ENCODE measurements around the gene PLLP. TPM values are rescaled to one million over a fixed set of nuclear protein-coding genes. Genes with fewer than 3 reads are reported as not detected.

PLLP gene
- total and polyA plus RNA-seq, 2 experiments from 2014 or later, result 1.3 to 6.1 TPM

DNA sequence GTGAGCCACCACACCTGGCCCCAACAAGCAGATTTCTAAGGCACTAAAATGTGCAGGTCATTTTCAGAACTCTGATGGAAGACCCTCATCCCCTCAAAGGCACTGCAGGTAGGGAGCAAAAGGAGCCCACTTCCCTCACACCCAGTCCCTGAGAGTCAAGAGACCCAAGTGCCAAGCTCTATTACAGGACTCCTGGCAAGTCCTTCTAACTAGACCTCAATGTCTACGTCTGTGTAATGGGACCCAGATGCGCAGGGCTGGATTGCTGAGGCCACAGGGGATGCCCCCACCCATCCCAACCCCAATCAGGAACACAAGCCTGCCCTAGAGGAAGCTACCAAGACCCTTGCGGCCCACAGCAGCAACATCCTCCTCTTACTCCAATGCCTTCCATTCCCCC, 2.7 kb downstream of the PLLP start (continued):
- TF ChIP-seq, protein P1, sequence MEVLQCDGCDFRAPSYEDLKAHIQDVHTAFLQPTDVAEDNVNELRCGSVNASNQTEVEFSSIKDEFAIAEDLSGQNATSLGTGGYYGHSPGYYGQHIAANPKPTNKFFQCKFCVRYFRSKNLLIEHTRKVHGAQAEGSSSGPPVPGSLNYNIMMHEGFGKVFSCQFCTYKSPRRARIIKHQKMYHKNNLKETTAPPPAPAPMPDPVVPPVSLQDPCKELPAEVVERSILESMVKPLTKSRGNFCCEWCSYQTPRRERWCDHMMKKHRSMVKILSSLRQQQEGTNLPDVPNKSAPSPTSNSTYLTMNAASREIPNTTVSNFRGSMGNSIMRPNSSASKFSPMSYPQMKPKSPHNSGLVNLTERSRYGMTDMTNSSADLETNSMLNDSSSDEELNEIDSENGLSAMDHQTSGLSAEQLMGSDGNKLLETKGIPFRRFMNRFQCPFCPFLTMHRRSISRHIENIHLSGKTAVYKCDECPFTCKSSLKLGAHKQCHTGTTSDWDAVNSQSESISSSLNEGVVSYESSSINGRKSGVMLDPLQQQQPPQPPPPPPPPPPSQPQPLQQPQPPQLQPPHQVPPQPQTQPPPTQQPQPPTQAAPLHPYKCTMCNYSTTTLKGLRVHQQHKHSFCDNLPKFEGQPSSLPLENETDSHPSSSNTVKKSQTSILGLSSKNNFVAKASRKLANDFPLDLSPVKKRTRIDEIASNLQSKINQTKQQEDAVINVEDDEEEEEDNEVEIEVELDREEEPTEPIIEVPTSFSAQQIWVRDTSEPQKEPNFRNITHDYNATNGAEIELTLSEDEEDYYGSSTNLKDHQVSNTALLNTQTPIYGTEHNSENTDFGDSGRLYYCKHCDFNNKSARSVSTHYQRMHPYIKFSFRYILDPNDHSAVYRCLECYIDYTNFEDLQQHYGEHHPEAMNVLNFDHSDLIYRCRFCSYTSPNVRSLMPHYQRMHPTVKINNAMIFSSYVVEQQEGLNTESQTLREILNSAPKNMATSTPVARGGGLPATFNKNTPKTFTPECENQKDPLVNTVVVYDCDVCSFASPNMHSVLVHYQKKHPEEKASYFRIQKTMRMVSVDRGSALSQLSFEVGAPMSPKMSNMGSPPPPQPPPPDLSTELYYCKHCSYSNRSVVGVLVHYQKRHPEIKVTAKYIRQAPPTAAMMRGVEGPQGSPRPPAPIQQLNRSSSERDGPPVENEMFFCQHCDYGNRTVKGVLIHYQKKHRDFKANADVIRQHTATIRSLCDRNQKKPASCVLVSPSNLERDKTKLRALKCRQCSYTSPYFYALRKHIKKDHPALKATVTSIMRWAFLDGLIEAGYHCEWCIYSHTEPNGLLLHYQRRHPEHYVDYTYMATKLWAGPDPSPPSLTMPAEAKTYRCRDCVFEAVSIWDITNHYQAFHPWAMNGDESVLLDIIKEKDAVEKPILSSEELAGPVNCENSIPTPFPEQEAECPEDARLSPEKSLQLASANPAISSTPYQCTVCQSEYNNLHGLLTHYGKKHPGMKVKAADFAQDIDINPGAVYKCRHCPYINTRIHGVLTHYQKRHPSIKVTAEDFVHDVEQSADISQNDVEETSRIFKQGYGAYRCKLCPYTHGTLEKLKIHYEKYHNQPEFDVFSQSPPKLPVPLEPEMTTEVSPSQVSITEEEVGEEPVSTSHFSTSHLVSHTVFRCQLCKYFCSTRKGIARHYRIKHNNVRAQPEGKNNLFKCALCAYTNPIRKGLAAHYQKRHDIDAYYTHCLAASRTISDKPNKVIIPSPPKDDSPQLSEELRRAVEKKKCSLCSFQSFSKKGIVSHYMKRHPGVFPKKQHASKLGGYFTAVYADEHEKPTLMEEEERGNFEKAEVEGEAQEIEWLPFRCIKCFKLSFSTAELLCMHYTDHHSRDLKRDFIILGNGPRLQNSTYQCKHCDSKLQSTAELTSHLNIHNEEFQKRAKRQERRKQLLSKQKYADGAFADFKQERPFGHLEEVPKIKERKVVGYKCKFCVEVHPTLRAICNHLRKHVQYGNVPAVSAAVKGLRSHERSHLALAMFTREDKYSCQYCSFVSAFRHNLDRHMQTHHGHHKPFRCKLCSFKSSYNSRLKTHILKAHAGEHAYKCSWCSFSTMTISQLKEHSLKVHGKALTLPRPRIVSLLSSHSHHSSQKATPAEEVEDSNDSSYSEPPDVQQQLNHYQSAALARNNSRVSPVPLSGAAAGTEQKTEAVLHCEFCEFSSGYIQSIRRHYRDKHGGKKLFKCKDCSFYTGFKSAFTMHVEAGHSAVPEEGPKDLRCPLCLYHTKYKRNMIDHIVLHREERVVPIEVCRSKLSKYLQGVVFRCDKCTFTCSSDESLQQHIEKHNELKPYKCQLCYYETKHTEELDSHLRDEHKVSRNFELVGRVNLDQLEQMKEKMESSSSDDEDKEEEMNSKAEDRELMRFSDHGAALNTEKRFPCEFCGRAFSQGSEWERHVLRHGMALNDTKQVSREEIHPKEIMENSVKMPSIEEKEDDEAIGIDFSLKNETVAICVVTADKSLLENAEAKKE (CRISPR knock-in tag; IDR thresholded peaks at IDR 0.05), result no peak
- TF ChIP-seq EZH2 (IDR thresholded peaks at IDR 0.05; ENCODE audit: low read depth, unreplicated experiment) (no peak), POLR2AphosphoS5 (IDR thresholded peaks at IDR 0.05; ENCODE audit: low read depth) (no peak), JUNB (IDR thresholded peaks at IDR 0.05; ENCODE audit: unreplicated experiment) (no peak), ZNF114 (CRISPR knock-in tag; IDR thresholded peaks at IDR 0.05) (no peak), CREB1 (CRISPR knock-in tag; IDR thresholded peaks at IDR 0.05; ENCODE audit: low read depth) (no peak), ZNF331 (CRISPR knock-in tag; IDR thresholded peaks at IDR 0.05; ENCODE audit: low read depth) (no peak)
- TF ChIP-seq, protein P2, sequence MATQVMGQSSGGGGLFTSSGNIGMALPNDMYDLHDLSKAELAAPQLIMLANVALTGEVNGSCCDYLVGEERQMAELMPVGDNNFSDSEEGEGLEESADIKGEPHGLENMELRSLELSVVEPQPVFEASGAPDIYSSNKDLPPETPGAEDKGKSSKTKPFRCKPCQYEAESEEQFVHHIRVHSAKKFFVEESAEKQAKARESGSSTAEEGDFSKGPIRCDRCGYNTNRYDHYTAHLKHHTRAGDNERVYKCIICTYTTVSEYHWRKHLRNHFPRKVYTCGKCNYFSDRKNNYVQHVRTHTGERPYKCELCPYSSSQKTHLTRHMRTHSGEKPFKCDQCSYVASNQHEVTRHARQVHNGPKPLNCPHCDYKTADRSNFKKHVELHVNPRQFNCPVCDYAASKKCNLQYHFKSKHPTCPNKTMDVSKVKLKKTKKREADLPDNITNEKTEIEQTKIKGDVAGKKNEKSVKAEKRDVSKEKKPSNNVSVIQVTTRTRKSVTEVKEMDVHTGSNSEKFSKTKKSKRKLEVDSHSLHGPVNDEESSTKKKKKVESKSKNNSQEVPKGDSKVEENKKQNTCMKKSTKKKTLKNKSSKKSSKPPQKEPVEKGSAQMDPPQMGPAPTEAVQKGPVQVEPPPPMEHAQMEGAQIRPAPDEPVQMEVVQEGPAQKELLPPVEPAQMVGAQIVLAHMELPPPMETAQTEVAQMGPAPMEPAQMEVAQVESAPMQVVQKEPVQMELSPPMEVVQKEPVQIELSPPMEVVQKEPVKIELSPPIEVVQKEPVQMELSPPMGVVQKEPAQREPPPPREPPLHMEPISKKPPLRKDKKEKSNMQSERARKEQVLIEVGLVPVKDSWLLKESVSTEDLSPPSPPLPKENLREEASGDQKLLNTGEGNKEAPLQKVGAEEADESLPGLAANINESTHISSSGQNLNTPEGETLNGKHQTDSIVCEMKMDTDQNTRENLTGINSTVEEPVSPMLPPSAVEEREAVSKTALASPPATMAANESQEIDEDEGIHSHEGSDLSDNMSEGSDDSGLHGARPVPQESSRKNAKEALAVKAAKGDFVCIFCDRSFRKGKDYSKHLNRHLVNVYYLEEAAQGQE (IDR thresholded peaks at IDR 0.05; ENCODE audit: unreplicated experiment), result no peak
- TF ChIP-seq, protein P3, sequence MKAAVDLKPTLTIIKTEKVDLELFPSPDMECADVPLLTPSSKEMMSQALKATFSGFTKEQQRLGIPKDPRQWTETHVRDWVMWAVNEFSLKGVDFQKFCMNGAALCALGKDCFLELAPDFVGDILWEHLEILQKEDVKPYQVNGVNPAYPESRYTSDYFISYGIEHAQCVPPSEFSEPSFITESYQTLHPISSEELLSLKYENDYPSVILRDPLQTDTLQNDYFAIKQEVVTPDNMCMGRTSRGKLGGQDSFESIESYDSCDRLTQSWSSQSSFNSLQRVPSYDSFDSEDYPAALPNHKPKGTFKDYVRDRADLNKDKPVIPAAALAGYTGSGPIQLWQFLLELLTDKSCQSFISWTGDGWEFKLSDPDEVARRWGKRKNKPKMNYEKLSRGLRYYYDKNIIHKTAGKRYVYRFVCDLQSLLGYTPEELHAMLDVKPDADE (IDR thresholded peaks at IDR 0.05), result no peak

Data from GM23338 (cell line).